T-helper 17 cell (primary cell): ENCODE measurements around the gene KIF5A. TPM values are rescaled to one million over a fixed set of nuclear protein-coding genes. Genes with fewer than 3 reads are reported as not detected.
"Not testable (repeated sequence)": the region's sequence is repeated elsewhere in the genome, so short reads cannot be mapped to it uniquely, and the experiment has no call there.

ENCODE experiments used
- ATAC-seq: fragments of 150-1000 bp; cut with Tn5 transposase; 2 replicates; pipeline ENCODE4 v1.10.0; 2021; ENCODE audit warnings: mild to moderate bottlenecking, moderate library complexity
- DNase-seq, 3 donors: peaks; one replicate each; pipeline versions ENCODE4 v3.0.0 to v3.0.0-alpha.2; 2020 to 2021
- H3K9me3 ChIP-seq: one replicate; pipeline ENCODE4 v1.7.0; 2013; ENCODE audit warnings: low read length, mild to moderate bottlenecking; ENCODE audit not compliant: control insufficient read depth, poor library complexity, severe bottlenecking
- H3K27ac Mint-ChIP-seq: one replicate; pipeline ENCODE4 v1.8.0; 2022; ENCODE audit warnings: mild to moderate bottlenecking, moderate library complexity, mixed read lengths
- H3K27me3 Mint-ChIP-seq: one replicate; pipeline ENCODE4 v1.8.0; 2022; ENCODE audit warnings: mixed read lengths
- H3K36me3 Mint-ChIP-seq: one replicate; pipeline ENCODE4 v1.8.0; 2022; ENCODE audit warnings: low read depth, mixed read lengths
- H3K4me1 Mint-ChIP-seq: one replicate; pipeline ENCODE4 v1.8.0; 2022; ENCODE audit warnings: mild to moderate bottlenecking, mixed read lengths
- H3K4me3 Mint-ChIP-seq: one replicate; pipeline ENCODE4 v1.8.0; 2022; ENCODE audit warnings: mild to moderate bottlenecking, moderate library complexity, mixed read lengths
- total RNA-seq, 4 donors: library from RNA in 2 of 4; stranded (reverse) in 2 of 4; gene quantifications; one replicate each; pipeline ENCODE4 v1.2.3 and lab custom pipeline; 2022 to 2026

The KIF5A gene
- under 1 TPM; 0.35 to 0.63 TPM for total RNA-seq
- total RNA-seq (lab: John Stamatoyannopoulos, UW): 2.0 to 2.2 reads per million in 2 donors

DNA sequence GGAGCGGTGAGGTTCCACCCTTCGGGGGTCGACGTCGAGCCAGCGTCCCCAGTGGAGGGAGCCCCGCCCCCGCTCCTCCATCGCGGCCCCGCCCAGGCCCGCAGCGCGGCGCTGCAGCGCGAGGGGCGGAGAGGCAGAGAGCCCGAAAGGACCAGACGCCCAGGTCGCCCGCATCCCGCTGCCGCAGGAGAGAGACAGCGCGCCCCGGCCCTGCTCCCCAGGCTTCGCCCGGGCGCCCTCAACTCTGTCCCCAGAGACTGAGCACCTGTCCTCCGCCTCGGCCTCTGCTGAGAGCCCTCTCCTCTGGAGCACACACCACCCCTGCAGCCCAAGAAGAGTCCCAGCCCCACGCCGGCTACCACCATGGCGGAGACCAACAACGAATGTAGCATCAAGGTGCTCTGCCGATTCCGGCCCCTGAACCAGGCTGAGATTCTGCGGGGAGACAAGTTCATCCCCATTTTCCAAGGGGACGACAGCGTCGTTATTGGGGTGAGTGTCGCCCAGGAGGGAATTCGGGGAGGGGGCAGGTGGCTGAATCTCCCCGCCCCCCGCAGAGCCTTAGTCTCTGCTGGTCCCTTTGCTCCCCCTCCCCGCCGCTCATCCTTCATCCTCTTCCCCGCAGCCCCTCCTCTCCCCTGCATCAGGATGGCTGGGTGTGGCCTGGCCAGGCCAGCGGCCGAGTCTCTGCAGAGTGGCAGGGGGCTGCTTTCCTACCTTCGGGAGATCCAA lies at the start of gene KIF5A:
KIF5A (plus strand) TSS at position 136 of the 732 bp plus-strand sequence; CDS start at position 364, 228 bp downstream.
- peak within 1 kb of the TSS; percentile 47 for H3K27ac Mint-ChIP-seq
- peak within 1 kb of the TSS; percentile 89 for H3K4me3 Mint-ChIP-seq
- H3K36me3 Mint-ChIP-seq: no peaks in the 10 kb centered on the region
- DNase-seq (peak in 2 of 3 donors; percentile 49 to 54), ATAC-seq (peak; percentile 49)
- H3K27me3 Mint-ChIP-seq: peaks cover 15% of the 10 kb centered on the region
- H3K9me3 ChIP-seq: no peaks in the 10 kb centered on the region
- H3K4me1 Mint-ChIP-seq: peaks cover 38% of the 10 kb centered on the region

DNA sequence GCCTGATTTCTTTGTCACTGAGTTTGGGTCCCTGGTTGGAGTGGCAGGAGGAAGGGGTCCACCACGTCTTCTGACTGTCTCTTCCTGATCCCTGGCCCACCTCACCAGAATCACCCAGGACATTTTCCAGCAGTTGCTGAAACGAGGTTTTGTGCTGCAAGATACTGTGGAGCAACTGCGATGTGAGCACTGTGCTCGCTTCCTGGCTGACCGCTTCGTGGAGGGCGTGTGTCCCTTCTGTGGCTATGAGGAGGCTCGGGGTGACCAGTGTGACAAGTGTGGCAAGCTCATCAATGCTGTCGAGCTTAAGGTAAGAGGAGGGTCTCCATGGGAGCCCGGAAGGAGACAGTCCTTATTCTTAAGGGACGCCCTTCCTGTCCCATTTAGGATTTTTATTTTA lies 49.6 kb upstream of the KIF5A start:
- no peak for ATAC-seq
- Mint-ChIP-seq H3K4me1 (peaks cover 14% of the 10 kb centered on the region), H3K27ac (peak overlapping the region; percentile 62), H3K4me3 (no peak overlapping the region), H3K36me3 (peaks cover 18% of the 10 kb centered on the region), H3K27me3 (no peaks in the 10 kb centered on the region)
- H3K9me3 ChIP-seq: no peaks in the 10 kb centered on the region
- DNase-seq: no peak

DNA sequence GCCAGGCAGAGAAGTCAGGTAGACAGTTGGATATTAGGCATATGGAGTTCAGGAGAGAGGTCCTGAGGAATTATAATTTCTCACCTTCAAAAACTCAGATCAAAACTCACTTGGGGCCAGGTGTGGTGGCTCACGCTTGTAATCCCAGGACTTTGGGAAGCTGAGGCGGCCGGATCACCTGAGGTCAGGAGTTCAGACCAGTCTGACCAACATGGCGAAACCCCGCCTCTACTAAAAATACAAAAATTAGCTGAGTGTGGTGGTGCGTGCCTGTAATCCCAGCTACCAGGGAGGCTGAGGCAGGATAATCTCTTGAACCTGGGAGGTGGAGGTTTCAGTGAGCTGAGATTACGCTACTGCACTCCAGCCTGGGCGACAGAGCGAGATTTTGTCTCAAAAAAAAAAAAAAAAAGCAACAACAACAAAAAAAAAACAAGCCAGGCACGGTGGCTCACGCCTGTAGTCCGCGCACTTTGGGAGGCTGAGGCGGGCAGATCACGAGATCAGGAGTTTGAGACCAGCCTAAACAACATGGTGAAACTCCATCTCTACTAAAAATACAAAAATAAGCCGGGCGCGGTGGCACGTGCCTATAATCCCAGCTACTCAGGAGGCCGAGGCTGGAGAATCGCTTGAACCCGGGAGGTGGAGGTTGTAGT lies 47.4 kb upstream of the KIF5A start:
- not testable (repeated sequence) for H3K9me3 ChIP-seq, H3K27me3 Mint-ChIP-seq, H3K4me1 Mint-ChIP-seq, H3K27ac Mint-ChIP-seq, ATAC-seq, H3K4me3 Mint-ChIP-seq, DNase-seq
- peaks cover 12% of the 10 kb centered on the region for H3K36me3 Mint-ChIP-seq

DNA sequence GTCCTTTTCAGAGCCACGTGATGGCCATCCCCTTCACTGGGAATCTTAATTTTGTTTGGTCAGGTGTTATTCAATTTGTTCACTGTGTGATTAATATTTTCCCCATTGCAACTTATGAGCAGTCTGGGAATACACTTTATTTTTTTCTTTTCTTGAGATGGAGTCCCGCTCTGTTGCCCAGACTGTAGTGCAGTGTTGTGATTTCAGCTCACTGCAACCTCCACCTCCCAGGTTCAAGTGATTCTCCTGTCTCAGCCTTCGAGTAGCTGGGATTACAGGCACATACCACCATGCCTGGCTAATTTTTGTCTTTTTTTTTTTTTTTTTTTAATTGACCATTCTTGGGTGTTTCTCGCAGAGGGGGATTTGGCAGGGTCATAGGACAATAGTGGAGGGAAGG lies 43.3 kb upstream of the KIF5A start:
- not testable (repeated sequence) for DNase-seq, H3K27me3 Mint-ChIP-seq, H3K27ac Mint-ChIP-seq, H3K4me1 Mint-ChIP-seq, H3K4me3 Mint-ChIP-seq, H3K9me3 ChIP-seq, H3K36me3 Mint-ChIP-seq, ATAC-seq

DNA sequence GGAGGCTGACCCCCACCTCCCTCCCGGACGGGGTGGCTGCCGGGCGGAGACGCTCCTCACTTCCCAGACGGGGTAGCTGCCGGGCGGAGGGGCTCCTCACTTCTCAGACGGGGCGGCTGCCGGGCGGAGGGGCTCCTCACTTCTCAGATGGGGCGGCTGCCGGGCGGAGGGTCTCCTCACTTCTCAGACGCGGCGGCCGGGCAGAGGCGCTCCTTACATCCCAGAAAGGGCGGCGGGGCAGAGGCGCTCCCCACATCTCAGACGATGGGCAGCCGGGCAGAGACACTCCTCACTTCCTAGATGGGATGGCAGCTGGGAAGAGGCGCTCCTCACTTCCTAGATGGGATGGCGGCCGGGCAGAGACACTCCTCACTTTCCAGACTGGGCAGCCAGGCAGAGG lies 42.0 kb upstream of the KIF5A start:
- not testable (repeated sequence) for DNase-seq, H3K27ac Mint-ChIP-seq, H3K4me3 Mint-ChIP-seq, H3K4me1 Mint-ChIP-seq, ATAC-seq, H3K27me3 Mint-ChIP-seq, H3K36me3 Mint-ChIP-seq, H3K9me3 ChIP-seq

DNA sequence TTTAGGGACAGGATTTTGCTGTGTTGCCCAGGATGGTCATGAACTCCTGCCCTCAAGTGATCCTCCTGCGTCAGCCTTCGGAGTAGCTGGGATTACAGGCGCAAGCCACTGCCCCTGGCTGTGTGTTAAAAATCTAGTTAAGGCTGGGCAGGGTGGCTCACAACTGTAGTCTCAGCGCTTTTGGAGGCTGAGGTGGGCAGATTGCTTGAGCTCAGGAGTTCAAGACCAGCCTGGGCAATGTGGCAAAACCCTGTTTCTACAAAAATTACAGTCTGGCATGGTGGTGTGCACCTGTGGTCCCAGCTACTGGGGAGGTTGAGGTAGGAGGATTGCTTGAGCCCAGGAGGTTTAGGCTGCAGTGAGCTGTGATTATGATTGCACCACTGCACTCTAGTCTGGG lies 38.7 kb upstream of the KIF5A start:
- H3K27ac Mint-ChIP-seq: no peak overlapping the region
- H3K36me3 Mint-ChIP-seq: peaks cover 8% of the 10 kb centered on the region
- ATAC-seq (no peak), DNase-seq (no peak)
- H3K9me3 ChIP-seq: no peaks in the 10 kb centered on the region
- no peak overlapping the region for H3K4me3 Mint-ChIP-seq
- H3K4me1 Mint-ChIP-seq: no peaks in the 10 kb centered on the region
- no peaks in the 10 kb centered on the region for H3K27me3 Mint-ChIP-seq

DNA sequence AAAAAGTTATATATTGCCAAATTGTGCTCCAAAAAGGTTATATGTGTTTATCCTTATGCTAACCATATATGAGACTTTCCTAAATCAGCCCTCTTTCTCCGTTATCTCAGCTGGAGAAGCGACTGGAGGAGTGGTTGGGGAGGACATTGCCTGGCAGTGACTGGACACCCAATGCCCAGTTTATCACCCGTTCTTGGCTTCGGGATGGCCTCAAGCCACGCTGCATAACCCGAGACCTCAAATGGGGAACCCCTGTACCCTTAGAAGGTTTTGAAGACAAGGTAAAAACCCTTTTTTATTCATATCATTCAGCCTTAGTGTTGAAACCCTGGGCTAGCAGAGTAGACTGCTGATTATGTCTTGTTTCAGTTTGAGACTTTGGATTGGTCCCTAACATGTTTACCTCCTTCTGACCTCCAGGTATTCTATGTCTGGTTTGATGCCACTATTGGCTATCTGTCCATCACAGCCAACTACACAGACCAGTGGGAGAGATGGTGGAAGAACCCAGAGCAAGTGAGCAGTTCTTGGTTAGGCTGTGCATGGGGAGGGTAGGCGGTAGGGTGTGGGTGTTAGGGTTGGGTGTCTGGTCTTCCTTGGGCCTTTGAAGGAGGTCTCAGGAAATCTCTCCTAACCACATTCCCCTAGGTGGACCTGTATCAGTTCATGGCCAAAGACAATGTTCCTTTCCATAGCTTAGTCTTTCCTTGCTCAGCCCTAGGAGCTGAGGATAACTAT lies 38.1 kb upstream of the KIF5A start:
- H3K27ac Mint-ChIP-seq: peak overlapping the region; percentile 74
- no peaks in the 10 kb centered on the region for H3K9me3 ChIP-seq
- ATAC-seq (no peak), DNase-seq (no peak)
- peaks cover under 1% of the 10 kb centered on the region for H3K4me1 Mint-ChIP-seq
- H3K36me3 Mint-ChIP-seq: peaks cover 8% of the 10 kb centered on the region
- no peaks in the 10 kb centered on the region for H3K27me3 Mint-ChIP-seq
- H3K4me3 Mint-ChIP-seq: no peak overlapping the region

DNA sequence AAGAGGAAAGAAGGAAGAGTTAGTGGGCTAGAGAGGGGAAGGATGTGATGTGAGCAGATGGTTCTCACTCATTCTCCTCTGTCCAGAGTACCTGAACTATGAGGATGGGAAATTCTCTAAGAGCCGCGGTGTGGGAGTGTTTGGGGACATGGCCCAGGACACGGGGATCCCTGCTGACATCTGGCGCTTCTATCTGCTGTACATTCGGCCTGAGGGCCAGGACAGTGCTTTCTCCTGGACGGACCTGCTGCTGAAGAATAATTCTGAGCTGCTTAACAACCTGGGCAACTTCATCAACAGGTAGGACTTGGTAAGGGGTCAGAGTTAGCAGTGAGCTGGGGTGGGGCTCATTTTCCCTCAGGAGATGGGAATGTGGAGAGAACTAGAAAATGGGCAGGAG lies 37.2 kb upstream of the KIF5A start:
- H3K27ac Mint-ChIP-seq: no peak overlapping the region
- DNase-seq (no peak), ATAC-seq (no peak)
- H3K4me3 Mint-ChIP-seq: no peak overlapping the region
- peaks cover 7% of the 10 kb centered on the region for H3K4me1 Mint-ChIP-seq
- H3K27me3 Mint-ChIP-seq: no peaks in the 10 kb centered on the region
- no peaks in the 10 kb centered on the region for H3K9me3 ChIP-seq
- peaks cover 8% of the 10 kb centered on the region for H3K36me3 Mint-ChIP-seq

DNA sequence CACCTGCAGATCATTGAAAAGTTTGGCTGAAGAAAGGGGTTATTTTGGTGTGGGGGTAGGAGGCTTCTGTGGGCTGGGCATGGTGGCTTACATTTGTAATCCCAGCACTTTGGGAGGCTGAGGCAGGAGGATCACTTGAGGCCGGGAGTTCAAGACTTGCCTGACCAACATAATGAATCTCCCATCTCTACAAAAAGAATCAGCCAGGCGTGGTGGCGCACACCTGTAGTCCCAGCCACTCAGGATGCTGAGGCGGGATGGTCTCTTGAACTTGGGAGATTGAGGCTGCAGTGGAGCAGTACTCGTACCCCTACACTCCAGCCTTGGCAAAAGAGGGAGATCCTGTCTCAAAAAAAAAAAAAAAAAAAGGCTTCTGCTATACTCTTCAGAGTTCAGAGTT lies 36.6 kb upstream of the KIF5A start:
- Mint-ChIP-seq H3K4me1 (peaks cover 10% of the 10 kb centered on the region), H3K27ac (no peak overlapping the region), H3K27me3 (no peaks in the 10 kb centered on the region), H3K4me3 (no peak overlapping the region), H3K36me3 (peaks cover 9% of the 10 kb centered on the region)
- no peaks in the 10 kb centered on the region for H3K9me3 ChIP-seq
- ATAC-seq (no peak), DNase-seq (no peak)

DNA sequence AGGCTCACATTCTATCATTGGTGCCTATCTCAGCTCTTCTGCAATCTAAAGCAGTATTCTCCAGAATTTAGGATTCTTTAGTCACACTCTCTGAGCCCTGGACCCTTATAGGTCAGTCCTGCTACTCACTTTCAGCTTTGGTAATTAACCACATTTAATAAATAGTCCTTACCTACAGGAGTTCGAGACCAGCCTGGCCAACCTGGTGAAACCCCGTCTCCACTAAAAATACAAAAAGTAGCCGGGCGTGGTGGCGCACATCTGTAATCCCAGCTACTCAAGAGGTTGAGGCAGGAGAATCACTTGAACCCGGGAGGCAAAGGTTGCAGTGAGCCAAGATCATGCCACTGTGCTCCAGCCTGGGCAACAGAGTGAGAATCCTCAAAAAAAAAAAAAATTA lies 36.2 kb upstream of the KIF5A start:
- not testable (repeated sequence) for H3K4me3 Mint-ChIP-seq, H3K27me3 Mint-ChIP-seq, H3K9me3 ChIP-seq, ATAC-seq, H3K27ac Mint-ChIP-seq, DNase-seq
- H3K36me3 Mint-ChIP-seq: peaks cover 12% of the 10 kb centered on the region
- peaks cover 14% of the 10 kb centered on the region for H3K4me1 Mint-ChIP-seq

DNA sequence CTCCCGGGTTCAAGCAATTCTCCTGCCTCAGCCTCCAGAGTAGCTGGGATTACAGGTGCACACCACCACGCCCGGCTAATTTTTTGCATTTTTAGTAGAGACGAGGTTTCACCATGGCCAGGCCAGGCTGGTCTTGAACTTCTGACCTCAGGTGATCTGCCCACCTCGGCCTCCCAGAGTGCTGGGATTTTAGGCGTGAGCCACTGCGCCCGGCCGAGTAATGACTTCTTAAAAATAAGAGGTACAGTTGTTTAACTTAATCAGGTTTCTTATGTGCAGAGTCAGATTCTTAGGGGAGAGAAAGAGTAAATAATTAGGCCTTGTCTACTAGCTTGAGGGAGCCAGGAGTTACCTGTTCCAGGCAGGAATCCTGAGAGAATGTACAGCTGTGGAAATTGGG lies 35.6 kb upstream of the KIF5A start:
- Mint-ChIP-seq H3K4me1 (peaks cover 19% of the 10 kb centered on the region), H3K27ac (peak overlapping the region; percentile 34), H3K36me3 (peaks cover 14% of the 10 kb centered on the region)
- DNase-seq, H3K4me3 Mint-ChIP-seq, ATAC-seq, H3K9me3 ChIP-seq, H3K27me3 Mint-ChIP-seq: not testable (repeated sequence)

DNA sequence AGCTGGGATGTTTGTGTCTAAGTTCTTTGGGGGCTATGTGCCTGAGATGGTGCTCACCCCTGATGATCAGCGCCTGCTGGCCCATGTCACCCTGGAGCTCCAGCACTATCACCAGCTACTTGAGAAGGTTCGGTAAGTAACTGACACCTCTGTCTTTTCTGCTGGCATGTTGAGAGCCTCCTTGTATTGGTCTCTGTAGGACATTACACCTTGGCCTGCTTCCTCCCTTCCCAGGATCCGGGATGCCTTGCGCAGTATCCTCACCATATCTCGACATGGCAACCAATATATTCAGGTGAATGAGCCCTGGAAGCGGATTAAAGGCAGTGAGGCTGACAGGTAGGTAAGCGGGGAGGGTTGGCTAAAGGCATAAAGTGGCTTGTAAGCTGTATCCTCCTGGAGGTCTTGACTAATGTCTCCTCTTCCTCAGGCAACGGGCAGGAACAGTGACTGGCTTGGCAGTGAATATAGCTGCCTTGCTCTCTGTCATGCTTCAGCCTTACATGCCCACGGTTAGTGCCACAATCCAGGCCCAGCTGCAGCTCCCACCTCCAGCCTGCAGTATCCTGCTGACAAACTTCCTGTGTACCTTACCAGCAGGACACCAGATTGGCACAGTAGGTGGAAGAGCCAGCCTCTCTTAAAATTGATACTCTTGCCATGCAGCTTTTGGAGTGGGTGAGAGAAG lies 35.0 kb upstream of the KIF5A start:
- H3K9me3 ChIP-seq: no peaks in the 10 kb centered on the region
- peaks cover 11% of the 10 kb centered on the region for H3K36me3 Mint-ChIP-seq
- peaks cover 22% of the 10 kb centered on the region for H3K4me1 Mint-ChIP-seq
- ATAC-seq: no peak
- H3K27ac Mint-ChIP-seq: no peak overlapping the region
- no peak overlapping the region for H3K4me3 Mint-ChIP-seq
- no peaks in the 10 kb centered on the region for H3K27me3 Mint-ChIP-seq
- DNase-seq: no peak

DNA sequence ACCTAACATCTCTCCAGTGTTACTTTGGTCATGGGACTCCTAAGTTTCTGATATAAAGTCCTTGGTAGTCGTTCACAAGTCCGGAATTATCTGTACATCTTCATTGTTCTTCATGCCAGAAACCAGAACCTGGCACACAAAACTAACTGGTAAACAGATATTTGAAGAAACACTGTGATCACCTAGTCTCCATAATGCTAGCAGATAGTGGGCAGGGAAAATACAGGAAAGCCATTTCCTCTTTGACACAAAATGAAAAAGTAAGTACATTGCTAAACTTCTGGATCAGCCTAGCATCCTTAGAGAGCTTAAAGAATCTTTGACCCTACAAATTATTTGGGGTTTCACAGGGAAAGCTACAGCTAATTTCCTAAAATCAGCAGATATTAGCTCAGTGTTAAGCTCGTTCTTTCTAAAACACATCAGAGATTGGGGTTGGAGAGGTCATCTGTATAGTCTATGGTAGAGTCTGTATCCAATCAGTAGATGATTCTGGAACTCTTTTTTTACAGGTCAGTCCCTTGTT lies 34.4 kb upstream of the KIF5A start:
- peaks cover 11% of the 10 kb centered on the region for H3K36me3 Mint-ChIP-seq
- H3K27ac Mint-ChIP-seq: peak overlapping the region; percentile 98
- H3K9me3 ChIP-seq: no peaks in the 10 kb centered on the region
- H3K4me1 Mint-ChIP-seq: peaks cover 26% of the 10 kb centered on the region
- H3K4me3 Mint-ChIP-seq: no peak overlapping the region
- no peak for DNase-seq
- ATAC-seq: no peak
- H3K27me3 Mint-ChIP-seq: no peaks in the 10 kb centered on the region
